Activated naive CD4-positive, alpha-beta T cell treated with anti-CD3 and anti-CD28 coated beads, Interleukin-2, amount 50 U/mL, for 72 hours (primary cell): ENCODE data around the gene HIF1A. TPM values are rescaled to one million over a fixed set of nuclear protein-coding genes. Genes with fewer than 3 reads are reported as not detected.
"Not testable (repeated sequence)": the region's sequence is repeated elsewhere in the genome, so short reads cannot be mapped to it uniquely, and the experiment has no call there.

Source experiments
- ATAC-seq, 2 donors: fragments of 150-1000 bp; cut with Tn5 transposase; 2 replicates each; pipeline ENCODE4 v1.10.0; 2021; ENCODE audit warnings: mild to moderate bottlenecking in 2 of 2, moderate library complexity in 2 of 2
- DNase-seq, 2 donors: peaks; one replicate each; pipeline ENCODE4 v3.0.0; 2021 to 2022; ENCODE audit warnings: low spot score in 2 of 2
- H3K27ac Mint-ChIP-seq, 2 donors: one replicate each; pipeline ENCODE4 v1.8.0; 2022; ENCODE audit warnings: mild to moderate bottlenecking in 2 of 2, mixed read lengths in 2 of 2
- H3K36me3 Mint-ChIP-seq, 2 donors: one replicate each; pipeline ENCODE4 v1.8.0; 2022; ENCODE audit warnings: mixed read lengths in 2 of 2
- H3K9me3 Mint-ChIP-seq, 2 donors: one replicate each; pipeline ENCODE4 v1.8.0; 2022; ENCODE audit warnings: mixed read lengths in 2 of 2
- total RNA-seq, 2 donors: library from RNA; stranded (reverse); gene quantifications; one replicate each; pipeline ENCODE4 v1.2.3, GENCODE V29; 2022

HIF1A gene
- 100 to 1,000 TPM; 165 to 170 TPM for total RNA-seq

DNA sequence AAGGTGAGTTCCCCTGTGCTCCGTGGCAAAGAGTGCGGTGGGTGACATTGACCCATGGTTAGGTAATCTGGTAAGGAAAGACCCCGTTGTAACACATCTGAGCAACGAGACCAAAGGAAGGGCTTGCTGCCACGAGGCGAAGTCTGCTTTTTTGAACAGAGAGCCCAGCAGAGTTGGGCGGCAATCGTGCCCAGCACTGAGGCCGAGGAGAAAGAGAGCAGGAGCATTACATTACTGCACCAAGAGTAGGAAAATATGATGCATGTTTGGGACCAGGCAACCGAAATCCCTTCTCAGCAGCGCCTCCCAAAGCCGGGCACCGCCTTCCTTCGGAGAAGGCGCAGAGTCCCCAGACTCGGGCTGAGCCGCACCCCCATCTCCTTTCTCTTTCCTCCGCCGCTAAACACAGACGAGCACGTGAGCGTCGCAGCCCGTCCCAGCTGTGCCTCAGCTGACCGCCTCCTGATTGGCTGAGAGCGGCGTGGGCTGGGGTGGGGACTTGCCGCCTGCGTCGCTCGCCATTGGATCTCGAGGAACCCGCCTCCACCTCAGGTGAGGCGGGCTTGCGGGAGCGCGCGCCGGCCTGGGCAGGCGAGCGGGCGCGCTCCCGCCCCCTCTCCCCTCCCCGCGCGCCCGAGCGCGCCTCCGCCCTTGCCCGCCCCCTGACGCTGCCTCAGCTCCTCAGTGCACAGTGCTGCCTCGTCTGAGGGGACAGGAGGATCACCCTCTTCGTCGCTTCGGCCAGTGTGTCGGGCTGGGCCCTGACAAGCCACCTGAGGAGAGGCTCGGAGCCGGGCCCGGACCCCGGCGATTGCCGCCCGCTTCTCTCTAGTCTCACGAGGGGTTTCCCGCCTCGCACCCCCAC is at the start of gene HIF1A:
TSS of gene HIF1A (plus strand) at position 684 of the 865 bp plus-strand sequence. CDS start 292 bp downstream, outside the sequence.
- peak; percentile 90 to 93 for ATAC-seq
- Mint-ChIP-seq H3K9me3 (no peaks in the 10 kb centered on the region), H3K27ac (peak within 1 kb of the TSS; percentile 96 to 97), H3K36me3 (peaks cover 32 to 46% of the 10 kb centered on the region in 2 donors)
- peak; percentile 93 to 98 for DNase-seq

- Mint-ChIP-seq H3K9me3 (peaks cover 0 to 12% of the 10 kb centered on the region in 2 donors), H3K36me3 (no peaks in the 10 kb centered on the region)
- ATAC-seq, result no peak
Observed at GRCh38 chr14:61646366-61647116, 48.8 kb upstream of the HIF1A start.

DNA sequence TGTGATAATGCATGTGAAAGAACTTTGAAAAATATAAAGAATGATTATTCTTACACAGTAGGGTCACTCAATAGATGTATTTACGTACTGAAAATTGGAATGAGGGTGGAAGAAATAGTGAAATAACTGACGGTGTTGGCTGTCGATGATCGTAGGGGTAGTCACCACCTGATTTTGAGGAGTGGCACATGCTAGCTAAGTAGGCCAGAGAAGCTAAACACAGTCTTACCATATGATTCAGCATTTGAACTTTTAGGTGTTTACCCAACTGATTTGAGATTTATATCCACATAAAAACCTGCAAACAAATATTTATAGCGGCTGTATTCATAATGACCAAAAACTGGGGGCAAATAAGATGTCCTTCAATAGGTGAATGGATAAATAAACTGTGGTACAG is 47.6 kb upstream of the HIF1A start:
- ATAC-seq (no peak), DNase-seq (no peak)
- H3K36me3 Mint-ChIP-seq, result no peaks in the 10 kb centered on the region
- no peak overlapping the region for H3K27ac Mint-ChIP-seq
- H3K9me3 Mint-ChIP-seq, result peaks cover 0 to 5% of the 10 kb centered on the region in 2 donors

More at GRCh38 chr14:61646366-61647116, 48.8 kb upstream of the HIF1A start:
- DNase-seq, result no peak
- no peak overlapping the region for H3K27ac Mint-ChIP-seq

- Mint-ChIP-seq H3K27ac (no peak overlapping the region), H3K9me3 (peaks cover 0 to 1% of the 10 kb centered on the region in 2 donors), H3K36me3 (no peaks in the 10 kb centered on the region)
- ATAC-seq (no peak), DNase-seq (no peak)
Observed at GRCh38 chr14:61648377-61648776, 46.9 kb upstream of the HIF1A start.

DNA sequence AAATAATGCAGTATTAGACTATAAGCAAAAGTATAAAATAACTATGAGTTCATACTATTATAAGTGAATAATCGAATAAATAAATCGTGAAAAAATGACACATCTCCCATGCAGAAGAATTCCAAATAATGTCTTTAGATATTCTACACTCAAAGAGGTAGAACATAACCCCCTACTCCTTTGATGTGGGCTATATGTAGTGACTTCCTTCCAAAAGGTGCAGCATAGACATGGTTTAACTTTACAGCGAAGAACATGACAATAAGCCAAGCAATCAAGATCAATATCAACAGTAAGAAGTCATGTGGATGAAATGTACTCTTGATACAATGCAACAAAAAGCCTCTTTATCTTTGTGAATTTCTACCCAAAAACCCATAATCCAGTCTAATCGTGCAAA is 46.0 kb upstream of the HIF1A start:
- Mint-ChIP-seq H3K36me3 (no peaks in the 10 kb centered on the region), H3K27ac (no peak overlapping the region), H3K9me3 (no peaks in the 10 kb centered on the region)
- ATAC-seq (no peak), DNase-seq (no peak)

- ATAC-seq (no peak), DNase-seq (no peak)
- no peak overlapping the region for H3K27ac Mint-ChIP-seq
- no peaks in the 10 kb centered on the region for H3K36me3 Mint-ChIP-seq
- no peaks in the 10 kb centered on the region for H3K9me3 Mint-ChIP-seq
Observed at GRCh38 chr14:61651355-61651754, 44.0 kb upstream of the HIF1A start.

GRCh38 chr14:61652526-61653262 is 42.6 kb upstream of the HIF1A start:
- no peak for DNase-seq
- ATAC-seq, result no peak
- Mint-ChIP-seq H3K27ac (no peak overlapping the region), H3K36me3 (peaks cover 0 to 8% of the 10 kb centered on the region in 2 donors), H3K9me3 (no peaks in the 10 kb centered on the region)

DNA sequence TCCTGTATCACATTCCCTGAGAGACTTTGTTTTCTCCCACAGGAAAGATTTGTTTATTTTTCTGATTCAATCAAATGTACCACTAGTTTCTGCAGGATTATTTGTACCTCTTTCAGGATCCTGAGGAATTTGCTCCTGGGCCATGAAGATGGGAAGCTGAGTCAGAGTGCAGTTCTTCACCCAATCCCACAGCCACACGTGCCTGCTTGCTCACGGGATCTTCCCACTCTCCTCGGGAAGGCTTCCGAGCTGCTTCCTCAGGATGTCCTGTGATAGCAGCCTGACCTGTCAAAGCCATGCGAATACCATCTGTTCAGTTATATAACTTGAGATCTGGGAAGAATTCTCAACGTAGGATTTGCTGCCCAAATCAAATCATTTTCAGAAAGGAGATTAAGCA is 41.8 kb upstream of the HIF1A start:
- no peak overlapping the region for H3K27ac Mint-ChIP-seq
- no peaks in the 10 kb centered on the region for H3K9me3 Mint-ChIP-seq
- no peak for DNase-seq
- no peak for ATAC-seq
- peaks cover 0 to 9% of the 10 kb centered on the region in 2 donors for H3K36me3 Mint-ChIP-seq

GRCh38 chr14:61654026-61654425 is 41.3 kb upstream of the HIF1A start:
- DNase-seq (no peak), ATAC-seq (no peak)
- H3K27ac Mint-ChIP-seq, result peak overlapping the region in 1 of 2 donors; percentile 7
- peaks cover 0 to 14% of the 10 kb centered on the region in 2 donors for H3K36me3 Mint-ChIP-seq
- H3K9me3 Mint-ChIP-seq, result no peaks in the 10 kb centered on the region

GRCh38 chr14:61655777-61656176 is 39.5 kb upstream of the HIF1A start:
- no peaks in the 10 kb centered on the region for H3K9me3 Mint-ChIP-seq
- DNase-seq (no peak), ATAC-seq (no peak)
- H3K27ac Mint-ChIP-seq, result peak overlapping the region in 1 of 2 donors; percentile 24
- H3K36me3 Mint-ChIP-seq, result peaks cover 0 to 23% of the 10 kb centered on the region in 2 donors

- no peak for ATAC-seq
- no peak overlapping the region for H3K27ac Mint-ChIP-seq
Observed at GRCh38 chr14:61656341-61656740, 39.0 kb upstream of the HIF1A start.

DNA sequence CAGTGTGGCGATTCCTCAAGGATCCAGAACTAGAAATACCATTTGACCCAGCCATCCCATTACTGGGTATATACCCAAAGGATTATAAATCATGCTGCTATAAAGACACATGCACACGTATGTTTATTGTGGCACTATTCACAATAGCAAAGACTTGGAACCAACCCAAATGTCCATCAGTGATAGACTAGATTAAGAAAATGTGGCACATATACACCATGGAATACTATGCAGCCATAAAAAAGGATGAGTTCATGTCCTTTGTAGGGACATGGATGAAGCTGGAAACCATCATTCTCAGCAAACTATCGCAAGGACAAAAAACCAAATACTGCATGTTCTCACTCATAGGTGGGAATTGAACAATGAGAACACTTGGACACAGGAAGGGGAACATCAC is 37.2 kb upstream of the HIF1A start:
- ATAC-seq, H3K27ac Mint-ChIP-seq, DNase-seq, H3K9me3 Mint-ChIP-seq: not testable (repeated sequence)
- peaks cover 0 to 23% of the 10 kb centered on the region in 2 donors for H3K36me3 Mint-ChIP-seq

More at GRCh38 chr14:61656341-61656740, 39.0 kb upstream of the HIF1A start:
- no peaks in the 10 kb centered on the region for H3K9me3 Mint-ChIP-seq
- H3K36me3 Mint-ChIP-seq, result peaks cover 0 to 23% of the 10 kb centered on the region in 2 donors
- DNase-seq, result no peak

DNA sequence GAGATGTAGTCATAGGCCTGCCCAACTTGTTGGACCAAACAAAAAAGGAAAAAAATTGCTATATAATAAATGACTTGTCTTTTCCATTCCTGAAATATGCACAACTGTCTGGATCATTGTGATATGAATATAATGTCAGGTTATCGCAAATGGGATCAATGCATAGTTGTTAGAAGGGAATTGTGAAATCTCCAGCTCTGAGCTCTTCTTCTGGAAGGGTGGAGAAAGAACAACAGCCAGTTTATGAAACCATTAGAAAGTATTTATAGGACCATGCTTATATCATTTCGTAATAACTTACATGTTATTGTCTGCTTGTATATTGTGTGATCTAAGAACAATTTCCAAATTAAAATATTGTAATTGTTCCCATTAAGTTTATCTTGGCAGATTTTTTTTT is 35.7 kb upstream of the HIF1A start:
- Mint-ChIP-seq H3K36me3 (peaks cover 0 to 23% of the 10 kb centered on the region in 2 donors), H3K9me3 (no peaks in the 10 kb centered on the region), H3K27ac (peak overlapping the region; percentile 98 to 99)
- no peak for ATAC-seq
- DNase-seq, result no peak

GRCh38 chr14:61661471-61662400 is 33.6 kb upstream of the HIF1A start:
- peaks cover 0 to 29% of the 10 kb centered on the region in 2 donors for H3K36me3 Mint-ChIP-seq
- no peaks in the 10 kb centered on the region for H3K9me3 Mint-ChIP-seq

DNA sequence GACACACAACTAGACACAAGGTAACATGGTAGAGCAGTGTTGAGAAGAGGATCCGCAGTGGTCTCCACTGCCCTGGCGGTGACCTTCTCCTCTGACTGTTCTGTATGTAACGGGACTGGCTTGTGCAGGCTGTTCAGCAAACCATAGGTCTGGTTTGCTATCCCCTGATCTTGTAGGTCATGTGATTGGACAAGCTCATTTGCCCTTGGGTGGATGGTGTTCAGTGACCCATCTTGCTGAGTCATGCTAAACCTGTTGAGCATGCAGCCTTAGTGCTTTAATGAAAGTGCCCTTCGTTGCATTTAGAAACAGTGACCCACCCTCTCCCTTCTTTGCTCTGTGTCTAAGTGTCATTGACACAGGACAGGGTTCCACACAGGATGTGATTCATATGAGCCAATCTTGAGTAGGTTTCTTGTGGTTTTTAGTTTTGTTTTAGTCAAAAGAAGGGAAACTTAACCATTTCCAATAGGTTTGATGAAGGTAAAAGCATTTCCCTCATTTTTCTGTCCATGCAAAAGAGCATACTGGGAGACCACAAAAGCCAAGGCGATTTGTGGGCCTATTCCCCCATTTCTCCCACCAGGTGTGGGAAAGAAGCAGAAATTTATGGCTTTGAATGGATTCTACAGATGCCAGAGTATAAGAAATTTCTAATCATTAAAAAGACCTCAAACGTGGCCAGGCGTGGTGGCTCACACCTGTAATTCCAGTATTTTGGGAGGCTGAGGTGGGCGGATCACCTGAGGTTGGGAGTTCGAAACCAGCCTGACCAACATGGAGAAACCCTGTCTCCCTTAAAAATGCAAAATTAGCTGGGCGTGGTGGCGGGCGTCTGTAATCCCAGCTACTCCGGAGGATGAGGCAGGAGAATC is 32.6 kb upstream of the HIF1A start:
- peak overlapping the region; percentile 98 to 99 for H3K27ac Mint-ChIP-seq
- no peaks in the 10 kb centered on the region for H3K9me3 Mint-ChIP-seq
- ATAC-seq (peak; percentile 84 to 90), DNase-seq (peak; percentile 55 to 75)
- peaks cover 0 to 21% of the 10 kb centered on the region in 2 donors for H3K36me3 Mint-ChIP-seq

More at GRCh38 chr14:61661471-61662400, 33.6 kb upstream of the HIF1A start:
- H3K27ac Mint-ChIP-seq, result peak overlapping the region; percentile 98 to 99
- no peak for DNase-seq
- peak; percentile 35 to 61 for ATAC-seq
